HG02973 (cell line): ENCODE results near the gene DDR2.
A peak's percentile ranks its signal among the peaks of the same experiment; 100 is the strongest.

Source experiments
- ATAC-seq: cut with Tn5 transposase; IDR thresholded peaks from one replicate; pipeline ENCODE4 v1.9.1; 2021; ENCODE audit warnings: moderate library complexity; ENCODE audit not compliant: unreplicated experiment

The DDR2 gene

GRCh38 chr1:162822391-162823200 lies 190.3 kb downstream of the DDR2 start:
- no peak for ATAC-seq

- no peak for ATAC-seq
Measured at GRCh38 chr1:162823231-162823630, 191.0 kb downstream of the DDR2 start.

GRCh38 chr1:162823771-162824525 lies 191.7 kb downstream of the DDR2 start:
- no peak for ATAC-seq

- ATAC-seq, result no peak
Measured at GRCh38 chr1:162829268-162829667, 197.0 kb downstream of the DDR2 start.

- no peak for ATAC-seq
Measured at GRCh38 chr1:162832470-162832869, 200.2 kb downstream of the DDR2 start.

- ATAC-seq, result peak; percentile 71
Measured at GRCh38 chr1:162835157-162835899, 203.1 kb downstream of the DDR2 start.
